A673 (cell line): Measurements from ENCODE around the gene CD96.

Experiments
- EZH2 ChIP-seq: fragments of 200-600 bp; sonication (generic); IDR thresholded peaks from 2 replicates; pipeline ENCODE4 v1.6.1; 2017; ENCODE audit warnings: borderline replicate concordance, low read depth, mild to moderate bottlenecking, mixed read lengths, antibody characterized with exemption, low read length; ENCODE audit not compliant: poor library complexity, severe bottlenecking
- TF ChIP-seq, protein P1 (sequence below): fragments of 300-800, 200-600 bp; sonication (generic); conservative IDR thresholded peaks from 2 replicates; pipeline ENCODE4 v1.5.1; 2017; ENCODE audit warnings: low read depth, mild to moderate bottlenecking, antibody characterized with exemption, low read length, moderate library complexity, mixed read lengths

DNA sequence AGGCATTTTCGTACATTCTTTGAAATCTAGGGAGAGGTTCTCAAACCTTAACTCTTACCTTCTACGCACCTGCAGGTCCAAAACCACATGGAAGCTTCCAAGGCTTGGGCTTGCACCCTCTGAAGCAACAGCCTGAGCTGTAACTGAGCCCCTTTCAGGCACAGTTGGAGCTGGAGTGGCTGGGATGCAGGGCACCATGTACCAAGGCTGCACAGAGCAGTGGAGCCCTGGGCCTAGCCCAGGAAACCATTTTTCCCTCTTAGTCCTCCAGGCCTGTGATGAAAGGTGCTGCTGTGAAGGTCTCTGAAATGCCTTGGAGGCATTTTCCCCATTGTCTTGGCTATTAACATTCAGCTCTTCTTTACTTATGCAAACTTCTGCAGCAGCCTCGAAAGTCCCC is 120.0 kb downstream of the CD96 start:
- no peak for TF ChIP-seq EZH2
- TF ChIP-seq, protein P1, sequence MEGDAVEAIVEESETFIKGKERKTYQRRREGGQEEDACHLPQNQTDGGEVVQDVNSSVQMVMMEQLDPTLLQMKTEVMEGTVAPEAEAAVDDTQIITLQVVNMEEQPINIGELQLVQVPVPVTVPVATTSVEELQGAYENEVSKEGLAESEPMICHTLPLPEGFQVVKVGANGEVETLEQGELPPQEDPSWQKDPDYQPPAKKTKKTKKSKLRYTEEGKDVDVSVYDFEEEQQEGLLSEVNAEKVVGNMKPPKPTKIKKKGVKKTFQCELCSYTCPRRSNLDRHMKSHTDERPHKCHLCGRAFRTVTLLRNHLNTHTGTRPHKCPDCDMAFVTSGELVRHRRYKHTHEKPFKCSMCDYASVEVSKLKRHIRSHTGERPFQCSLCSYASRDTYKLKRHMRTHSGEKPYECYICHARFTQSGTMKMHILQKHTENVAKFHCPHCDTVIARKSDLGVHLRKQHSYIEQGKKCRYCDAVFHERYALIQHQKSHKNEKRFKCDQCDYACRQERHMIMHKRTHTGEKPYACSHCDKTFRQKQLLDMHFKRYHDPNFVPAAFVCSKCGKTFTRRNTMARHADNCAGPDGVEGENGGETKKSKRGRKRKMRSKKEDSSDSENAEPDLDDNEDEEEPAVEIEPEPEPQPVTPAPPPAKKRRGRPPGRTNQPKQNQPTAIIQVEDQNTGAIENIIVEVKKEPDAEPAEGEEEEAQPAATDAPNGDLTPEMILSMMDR, result no peak
